OCI-M1 (cell line): ENCODE results near the gene GJB4.
"Not testable (repeated sequence)": the region's sequence is repeated elsewhere in the genome, so short reads cannot be mapped to it uniquely, and the experiment has no call there.

Experiments
- DNase-seq: peaks from one replicate; lab custom pipeline; 2025; lab: John Stamatoyannopoulos, UW

The GJB4 gene

DNA sequence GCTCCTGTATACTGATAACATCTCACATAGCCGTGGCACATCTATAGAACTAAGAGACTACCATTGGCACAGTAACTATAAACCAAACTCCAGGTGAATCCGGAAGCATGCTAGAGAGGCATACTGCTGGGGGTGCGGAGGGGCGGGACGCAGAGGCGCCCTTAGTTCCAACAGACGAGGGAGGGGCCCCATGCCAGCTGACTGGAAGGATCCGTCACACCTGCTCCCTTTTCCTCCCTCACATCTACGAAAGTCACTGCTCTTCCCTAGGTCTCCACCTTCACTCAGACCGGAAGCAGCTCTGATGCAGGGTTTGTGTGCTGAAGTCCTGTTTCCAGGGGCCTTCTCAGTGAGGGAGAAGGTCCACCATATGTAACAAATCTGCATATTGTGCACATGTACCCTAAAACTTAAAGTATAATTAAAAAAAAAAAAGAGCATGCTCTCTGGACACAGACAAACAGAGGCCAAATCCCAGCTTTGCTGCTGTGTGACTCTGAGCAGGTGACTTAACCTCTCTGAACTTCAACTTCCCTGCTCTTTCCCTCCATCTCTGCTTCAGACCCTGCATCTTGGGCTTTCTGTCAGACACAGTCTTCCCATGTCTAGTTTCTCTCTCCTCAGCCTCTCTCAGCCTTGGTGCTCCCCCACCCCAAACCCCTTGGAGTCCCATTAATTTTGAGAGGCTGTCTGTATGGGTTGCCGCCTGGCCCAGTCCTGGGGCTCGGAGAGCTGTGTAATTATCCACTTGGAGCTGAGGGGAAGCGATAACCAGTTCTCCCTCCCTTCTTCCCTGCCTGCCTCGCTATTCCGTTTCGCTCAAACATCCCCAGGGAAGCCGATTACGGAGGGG, 12.5 kb upstream of the GJB4 start:
- no peak for DNase-seq

DNA sequence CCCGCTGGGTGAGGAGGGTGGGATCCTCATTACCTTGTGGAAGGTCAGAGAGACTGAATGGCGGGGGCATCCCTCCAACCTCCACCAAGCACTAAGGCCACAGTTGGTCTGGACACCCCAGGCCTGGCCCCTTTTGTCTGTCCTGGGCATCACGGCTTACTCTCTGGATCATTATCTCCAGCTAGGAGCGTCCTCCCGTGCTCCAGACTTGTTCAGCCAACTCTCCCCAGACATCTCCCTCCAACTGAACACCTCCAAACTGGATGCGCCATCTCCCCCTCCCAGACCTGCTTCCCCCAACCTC, 11.9 kb upstream of the GJB4 start:
- DNase-seq = no peak

DNA sequence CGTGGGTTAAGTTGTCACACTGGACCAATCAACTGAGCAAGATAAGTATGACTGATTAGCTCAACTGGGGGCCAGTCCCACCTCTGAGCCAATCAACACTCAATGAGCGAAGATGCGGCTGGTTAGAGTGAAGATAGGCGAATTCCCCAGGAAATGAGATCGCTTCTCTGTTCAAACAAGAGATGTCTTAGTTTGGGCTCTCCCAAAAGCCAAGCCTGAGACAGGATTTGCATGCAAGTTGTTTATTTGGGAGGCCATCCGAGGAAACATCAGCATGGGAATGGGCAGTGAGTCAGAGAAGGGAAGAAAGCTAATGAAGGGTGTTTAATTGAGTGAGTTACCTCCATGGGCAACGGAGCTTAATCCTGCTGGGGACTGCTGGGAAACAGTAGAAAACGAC, 9.5 kb upstream of the GJB4 start:
- DNase-seq = no peak

DNA sequence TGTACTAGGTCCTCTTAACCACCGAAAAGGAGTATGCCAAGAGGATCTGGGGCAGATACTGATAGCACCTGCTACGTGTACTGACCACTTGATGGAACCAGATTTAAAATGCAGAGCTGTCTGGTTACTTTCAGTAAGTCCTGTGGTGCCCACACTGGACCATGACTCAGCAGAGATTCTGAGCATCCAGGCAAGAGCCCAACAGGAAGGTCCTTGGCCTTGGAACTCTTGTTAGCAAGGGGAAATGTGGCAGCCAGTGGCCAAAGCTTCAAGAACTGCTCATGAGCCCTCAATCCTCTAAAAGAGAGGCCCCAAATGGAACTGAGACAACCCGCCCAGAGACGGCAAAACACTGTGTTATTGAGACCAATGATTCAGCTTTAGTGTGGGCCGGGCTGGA, 8.9 kb upstream of the GJB4 start:
- no peak for DNase-seq

DNA sequence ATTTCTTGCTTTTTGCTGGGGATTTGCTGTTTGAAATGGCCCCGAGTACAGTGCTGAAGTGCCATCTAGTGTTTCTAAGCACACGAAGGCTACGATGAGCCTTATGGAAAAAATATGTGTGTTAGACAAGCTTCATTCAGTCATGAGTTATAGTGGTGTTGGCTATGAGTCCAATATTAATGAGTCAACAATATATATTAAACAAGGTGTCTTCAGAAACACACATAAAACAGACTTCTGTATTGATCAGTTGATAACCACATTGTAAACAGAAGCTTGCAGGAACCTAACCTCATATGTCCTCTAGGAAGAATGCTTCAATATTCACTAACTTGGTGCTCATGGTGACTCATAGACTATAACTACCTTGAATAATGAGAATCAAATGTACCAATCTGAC, 6.4 kb upstream of the GJB4 start:
- DNase-seq = no peak

DNA sequence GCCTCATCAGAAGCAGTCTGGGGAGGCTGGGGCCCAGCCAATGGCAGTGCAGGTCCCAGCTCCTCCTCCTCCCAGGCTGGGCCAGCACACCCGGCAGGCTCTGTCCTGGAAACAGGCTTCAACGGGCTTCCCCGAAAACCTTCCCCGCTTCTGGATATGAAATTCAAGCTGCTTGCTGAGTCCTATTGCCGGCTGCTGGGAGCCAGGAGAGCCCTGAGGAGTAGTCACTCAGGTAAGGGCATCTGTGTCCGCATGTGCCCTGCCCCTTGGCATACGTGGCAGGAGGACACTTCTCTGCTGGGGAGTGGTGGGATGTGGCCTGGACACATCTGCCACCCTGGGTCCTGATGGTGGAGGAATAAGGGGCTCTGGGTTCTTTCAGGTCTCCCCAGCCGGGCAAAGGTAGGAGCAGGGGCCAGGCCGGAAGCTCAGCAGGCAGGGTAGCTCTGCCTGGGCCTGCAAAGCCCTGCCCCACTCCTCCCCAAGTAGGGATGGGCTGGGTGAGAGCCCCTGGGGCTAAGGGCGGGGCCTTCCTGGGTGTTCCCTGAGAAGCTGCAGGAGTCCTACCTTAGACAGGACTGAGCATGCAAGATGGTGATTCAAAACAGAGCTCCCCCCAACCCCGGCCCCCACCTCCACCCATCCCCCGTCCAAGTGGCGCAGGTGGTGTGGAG, 4.4 kb upstream of the GJB4 start, which contains the start of gene GJB5:
TSS of gene GJB5 (plus strand) at position 84 of the 674 bp plus-strand sequence. CDS start 2,284 bp downstream, outside the sequence.
- DNase-seq = no peak

DNA sequence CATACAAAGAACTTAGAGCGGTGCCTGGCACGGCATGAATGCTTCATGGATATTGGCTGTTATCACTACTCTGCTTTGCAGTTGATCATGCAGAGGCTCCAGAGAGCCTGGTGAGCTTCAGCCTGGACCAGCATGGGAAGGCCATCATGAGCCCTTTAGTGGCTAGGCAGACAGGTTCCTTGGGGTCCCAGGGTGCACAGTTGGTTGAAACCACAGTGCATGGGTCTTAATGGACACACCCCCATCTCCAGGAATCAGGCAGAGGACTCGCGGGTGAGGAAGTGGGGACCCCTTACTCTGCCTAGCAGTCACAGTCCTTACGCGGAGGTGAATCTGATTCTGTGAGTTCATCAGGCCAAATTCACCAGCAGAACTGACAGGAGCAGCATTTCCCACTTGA, 3.6 kb upstream of the GJB4 start:
- no peak for DNase-seq

DNA sequence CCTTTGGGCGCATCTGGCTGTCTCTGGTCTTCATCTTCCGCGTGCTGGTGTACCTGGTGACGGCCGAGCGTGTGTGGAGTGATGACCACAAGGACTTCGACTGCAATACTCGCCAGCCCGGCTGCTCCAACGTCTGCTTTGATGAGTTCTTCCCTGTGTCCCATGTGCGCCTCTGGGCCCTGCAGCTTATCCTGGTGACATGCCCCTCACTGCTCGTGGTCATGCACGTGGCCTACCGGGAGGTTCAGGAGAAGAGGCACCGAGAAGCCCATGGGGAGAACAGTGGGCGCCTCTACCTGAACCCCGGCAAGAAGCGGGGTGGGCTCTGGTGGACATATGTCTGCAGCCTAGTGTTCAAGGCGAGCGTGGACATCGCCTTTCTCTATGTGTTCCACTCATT, 2.2 kb upstream of the GJB4 start:
- DNase-seq = no peak

DNA sequence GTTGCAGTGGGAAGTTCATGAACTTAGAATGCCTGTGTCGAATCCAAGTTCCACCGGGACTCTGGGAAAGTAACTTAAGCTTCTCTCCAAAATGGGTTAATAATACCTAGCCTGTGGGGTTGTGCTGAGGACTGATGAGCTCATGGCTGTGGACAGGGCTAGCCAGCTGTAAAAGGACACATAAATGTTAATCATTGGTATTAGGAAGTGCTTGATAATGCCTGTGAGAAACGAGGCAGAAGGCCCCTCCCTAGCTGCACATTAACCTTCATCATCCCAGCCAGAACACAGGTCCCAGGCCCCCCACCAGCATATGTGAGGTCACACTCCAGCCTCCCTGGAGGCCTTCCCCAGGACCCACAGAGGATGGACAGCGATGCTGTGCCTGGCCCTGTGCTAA, 789 bp upstream of the GJB4 start:
- no peak for DNase-seq

DNA sequence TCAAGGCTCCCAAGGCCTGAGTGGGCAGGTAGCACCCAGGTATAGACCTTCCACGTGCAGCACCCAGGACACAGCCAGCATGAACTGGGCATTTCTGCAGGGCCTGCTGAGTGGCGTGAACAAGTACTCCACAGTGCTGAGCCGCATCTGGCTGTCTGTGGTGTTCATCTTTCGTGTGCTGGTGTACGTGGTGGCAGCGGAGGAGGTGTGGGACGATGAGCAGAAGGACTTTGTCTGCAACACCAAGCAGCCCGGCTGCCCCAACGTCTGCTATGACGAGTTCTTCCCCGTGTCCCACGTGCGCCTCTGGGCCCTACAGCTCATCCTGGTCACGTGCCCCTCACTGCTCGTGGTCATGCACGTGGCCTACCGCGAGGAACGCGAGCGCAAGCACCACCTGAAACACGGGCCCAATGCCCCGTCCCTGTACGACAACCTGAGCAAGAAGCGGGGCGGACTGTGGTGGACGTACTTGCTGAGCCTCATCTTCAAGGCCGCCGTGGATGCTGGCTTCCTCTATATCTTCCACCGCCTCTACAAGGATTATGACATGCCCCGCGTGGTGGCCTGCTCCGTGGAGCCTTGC, 1.7 kb downstream of the GJB4 start:
- no peak for DNase-seq

DNA sequence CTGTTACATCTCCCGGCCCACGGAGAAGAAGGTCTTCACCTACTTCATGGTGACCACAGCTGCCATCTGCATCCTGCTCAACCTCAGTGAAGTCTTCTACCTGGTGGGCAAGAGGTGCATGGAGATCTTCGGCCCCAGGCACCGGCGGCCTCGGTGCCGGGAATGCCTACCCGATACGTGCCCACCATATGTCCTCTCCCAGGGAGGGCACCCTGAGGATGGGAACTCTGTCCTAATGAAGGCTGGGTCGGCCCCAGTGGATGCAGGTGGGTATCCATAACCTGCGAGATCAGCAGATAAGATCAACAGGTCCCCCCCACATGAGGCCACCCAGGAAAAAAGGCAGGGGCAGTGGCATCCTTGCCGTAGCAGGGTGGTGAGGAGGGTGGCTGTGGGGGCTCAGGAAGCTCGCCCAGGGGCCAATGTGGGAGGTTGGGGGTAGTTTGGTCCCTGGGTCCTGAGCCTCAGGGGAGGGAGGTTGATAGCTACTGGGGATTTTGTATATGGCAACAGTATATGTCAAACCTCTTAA, 2.3 kb downstream of the GJB4 start:
- no peak for DNase-seq

DNA sequence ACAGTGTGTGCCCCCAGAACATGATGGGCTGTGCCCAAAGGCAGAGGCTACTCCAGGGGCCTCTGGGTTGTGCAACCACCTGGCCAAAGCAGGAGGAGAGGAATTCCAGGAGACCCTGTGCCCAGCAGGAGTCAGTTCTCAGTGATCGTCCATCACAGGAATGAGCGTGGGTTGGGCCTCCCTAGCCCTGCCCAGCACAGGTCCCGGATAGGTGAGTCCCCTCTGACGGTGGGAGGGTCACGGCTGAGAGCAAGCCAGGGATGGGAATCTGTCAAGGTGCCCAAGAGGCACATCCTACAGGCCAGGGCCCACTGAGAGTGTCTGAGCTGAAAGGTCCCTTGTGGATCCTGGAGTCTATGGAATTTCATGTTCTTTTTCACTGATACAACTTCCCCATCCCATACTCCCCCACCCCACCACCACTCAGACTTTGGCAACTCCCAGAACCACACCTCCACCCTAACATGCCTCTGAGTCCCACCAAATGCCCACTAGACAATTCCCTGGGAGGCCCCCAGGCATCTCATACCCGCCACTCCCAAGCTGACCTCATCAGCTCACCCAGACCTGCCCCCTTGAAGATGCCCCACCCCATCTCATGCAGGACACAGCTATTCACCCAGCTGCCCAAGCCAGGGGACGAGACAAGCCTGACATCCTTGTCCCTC, 3.1 kb downstream of the GJB4 start:
- DNase-seq = no peak

DNA sequence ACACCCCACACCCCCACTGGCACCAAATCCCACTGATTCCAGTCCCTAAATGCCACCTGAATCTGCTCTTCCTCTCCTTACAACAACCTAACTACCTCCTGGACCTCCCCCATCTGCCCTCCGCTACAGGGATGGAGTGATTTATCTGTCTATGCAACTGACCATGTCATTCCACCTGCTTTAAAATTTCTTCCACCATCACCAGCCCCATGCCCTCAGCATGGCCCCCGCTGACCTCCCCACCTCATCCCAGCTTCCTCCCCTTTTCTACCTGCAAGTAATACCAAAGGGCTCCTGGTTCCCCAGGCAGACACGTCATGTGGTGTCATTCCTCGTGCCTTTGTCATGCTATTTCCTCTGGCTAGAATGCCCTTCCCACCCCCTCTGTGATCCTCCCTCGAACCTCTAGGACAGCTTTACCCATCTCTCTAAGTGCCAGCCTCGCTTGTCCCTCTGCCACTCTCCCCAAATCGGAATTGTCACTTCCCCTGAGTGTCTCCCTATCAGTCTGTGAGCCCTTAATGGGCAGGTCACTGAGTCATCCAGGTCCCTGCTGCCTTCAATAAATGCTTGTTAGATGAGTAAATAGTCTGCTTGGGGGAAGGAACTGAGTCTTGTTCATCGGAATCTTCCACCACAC, 3.7 kb downstream of the GJB4 start:
- no peak for DNase-seq

DNA sequence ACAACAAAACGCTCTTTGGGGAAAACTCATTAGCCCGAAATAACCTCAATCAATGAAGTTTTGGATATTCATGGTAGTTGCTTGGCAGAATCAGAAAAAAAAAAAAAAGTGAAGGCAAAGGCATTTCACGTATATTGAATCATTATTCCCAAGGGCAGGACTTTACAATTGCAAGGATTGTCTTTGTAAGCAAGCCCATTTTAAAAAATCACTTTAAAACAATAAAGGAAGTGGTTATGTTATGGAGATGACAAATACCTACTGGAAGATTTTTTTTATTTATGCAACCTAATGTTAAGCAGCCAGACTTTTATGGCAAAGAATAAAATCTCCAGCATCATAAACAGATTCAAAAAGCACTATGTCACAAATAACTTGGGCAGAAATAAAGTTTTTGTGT, 9.3 kb downstream of the GJB4 start:
- no peak for DNase-seq

DNA sequence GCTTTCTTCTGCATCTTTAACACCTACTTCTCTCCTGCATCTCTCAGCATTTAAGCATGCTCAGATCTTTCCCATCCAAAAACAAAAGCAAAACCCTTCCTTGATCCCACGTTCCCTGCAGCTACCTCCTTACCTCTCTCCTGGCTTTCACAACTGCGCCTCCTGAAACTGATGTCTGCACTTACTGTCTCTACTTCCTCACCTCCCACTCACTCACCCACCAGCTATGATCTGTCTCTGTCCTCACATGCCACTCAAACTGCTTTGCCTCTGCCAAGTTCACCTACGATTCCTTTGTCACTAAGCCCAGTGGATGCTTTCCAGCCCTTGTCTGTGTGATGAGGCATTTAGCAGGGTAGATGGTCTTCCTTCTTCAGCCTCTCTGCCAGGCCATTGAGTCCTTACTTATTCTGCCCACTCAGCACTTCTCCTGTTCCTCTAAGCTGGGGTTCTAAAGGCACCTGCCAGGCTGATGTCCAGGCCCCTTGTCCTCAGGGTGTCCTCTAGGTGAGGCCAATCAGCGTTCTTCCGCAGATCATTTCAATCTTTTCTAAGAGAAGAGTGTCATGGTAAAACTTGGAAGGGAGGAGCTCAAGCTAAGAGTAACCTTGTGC, 11.5 kb downstream of the GJB4 start:
- no peak for DNase-seq

DNA sequence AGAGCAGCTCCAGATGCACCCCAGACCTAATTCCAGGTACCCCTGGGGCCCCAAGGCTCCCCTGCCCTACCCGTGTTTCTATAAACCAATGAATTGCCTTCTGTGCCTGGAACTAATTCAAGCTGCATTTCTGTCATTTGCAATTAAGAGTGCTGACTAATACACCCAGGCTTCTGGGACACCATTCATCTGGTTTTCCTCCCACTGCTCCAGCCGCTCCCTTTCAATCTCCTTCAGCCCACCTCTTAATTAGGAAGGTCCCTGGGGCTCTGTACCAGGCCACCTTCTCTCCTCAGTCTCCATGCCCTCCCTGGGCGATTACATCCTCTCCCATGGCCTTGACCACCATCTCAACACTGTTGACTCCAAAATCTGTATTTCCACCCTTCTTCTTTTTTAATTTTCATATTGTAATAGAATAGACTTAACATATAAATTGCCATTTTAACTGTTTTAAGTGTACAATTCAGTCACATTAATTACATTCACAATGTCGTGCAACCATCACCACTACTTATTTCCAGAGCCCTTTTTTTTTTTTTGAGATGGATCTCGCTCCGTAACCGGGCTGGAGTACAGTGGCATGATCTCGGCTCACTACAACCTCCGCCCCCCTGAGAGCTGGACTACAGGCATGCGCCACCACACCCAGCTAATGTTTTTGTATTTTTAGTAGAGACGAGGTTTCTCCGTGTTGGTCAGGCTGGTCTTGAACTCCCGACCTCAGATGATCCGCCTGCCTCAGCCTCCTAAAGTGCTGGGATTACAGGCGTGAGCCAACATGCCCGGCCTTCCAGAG, 12.2 kb downstream of the GJB4 start:
- DNase-seq = no peak

DNA sequence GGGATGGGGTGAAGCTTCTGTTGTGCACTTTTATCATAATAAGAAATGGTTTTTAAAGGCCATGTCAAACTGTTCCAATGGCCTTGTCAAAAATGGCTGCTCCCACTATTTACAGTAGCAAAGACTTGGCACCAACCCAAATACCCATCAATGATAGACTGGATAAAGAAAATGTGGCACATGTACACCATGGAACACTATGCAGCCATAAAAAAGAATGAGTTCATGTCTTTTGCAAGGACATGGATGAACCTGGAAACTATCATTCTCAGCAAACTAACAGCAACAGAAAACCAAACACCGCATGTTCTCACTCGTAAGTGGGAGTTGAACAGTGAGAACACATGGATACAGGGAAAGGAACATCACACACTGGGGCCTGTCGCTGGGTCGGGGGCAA, 13.6 kb downstream of the GJB4 start:
- not testable (repeated sequence) for DNase-seq

DNA sequence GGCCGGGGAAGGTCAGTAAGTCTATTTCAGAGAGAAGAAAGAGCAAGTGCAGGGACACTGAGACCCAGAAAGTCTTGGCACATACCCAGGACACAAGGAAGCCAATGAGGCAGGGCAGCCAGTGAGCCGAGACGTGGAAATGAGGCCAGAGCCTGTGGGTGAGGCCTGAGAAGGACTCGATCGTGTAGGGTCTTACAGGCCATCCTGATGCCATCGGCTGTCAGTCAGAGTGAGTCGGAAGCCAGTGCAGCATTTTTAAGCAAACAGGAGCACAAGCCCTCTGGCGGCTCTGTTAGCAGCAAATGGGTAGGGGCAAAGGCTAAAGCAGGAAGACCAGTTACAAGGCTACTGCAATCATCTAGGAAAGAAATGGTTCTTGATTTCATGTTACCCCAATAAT, 15.4 kb downstream of the GJB4 start:
- DNase-seq = no peak

DNA sequence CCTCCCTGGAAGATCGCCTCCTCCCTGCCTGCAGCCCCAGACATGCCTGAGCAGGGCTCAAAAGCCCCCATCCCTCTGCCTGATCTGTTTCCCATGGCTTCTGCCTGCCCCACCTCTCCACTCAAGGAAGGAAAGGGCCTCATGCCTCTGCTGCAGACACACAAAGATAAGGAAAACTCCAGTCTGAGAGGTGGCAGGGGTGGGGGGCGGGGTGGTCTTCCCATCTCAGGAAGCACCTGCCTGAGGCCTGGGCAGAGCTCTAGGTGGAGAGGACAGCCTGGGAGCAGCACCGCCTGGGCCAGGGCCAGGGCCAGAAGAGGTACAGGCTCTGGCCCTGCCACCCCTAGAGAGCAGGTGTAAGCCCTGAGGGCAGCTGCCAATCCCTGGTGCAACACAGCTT, 17.4 kb downstream of the GJB4 start:
- DNase-seq = no peak

DNA sequence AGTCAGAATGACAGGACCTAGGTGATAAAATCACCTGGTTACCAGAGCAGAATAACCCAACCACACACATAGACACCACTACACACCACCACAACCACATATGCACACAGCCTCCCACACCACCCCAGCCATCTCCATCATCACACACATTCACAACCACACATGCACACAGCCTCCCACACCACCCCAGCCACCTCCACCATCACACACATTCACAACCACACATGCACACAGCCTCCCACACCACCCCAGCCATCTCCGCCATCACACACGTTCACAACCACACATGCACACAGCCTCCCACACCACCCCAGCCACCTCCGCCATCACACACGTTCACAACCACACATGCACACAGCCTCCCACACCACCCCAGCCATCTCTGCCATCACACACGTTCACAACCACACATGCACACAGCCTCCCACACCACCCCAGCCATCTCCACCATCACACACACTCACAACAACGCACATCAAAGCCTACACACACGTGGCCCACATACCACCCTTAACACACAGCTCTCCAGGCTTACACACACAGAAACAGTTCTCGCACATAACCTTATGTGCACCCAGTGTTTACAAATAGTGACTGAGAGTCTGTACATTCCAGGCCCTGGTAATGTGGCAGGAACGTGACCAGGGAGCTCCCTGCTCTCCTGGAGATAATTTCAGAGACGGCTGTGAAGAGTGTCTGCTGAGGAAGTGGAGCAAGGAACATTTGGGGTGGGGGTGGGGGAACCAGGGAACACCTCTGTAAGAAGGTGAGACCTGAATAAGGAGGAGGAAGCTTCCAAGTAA, 18.2 kb downstream of the GJB4 start:
- no peak for DNase-seq
